GM10248 (cell line): ENCODE results near the gene DHX16.
"Not testable (repeated sequence)": the region's sequence is repeated elsewhere in the genome, so short reads cannot be mapped to it uniquely, and the experiment has no call there.

Experiments
- CTCF ChIA-PET: fragments of 300-600 bp; sonication (Branson Sonifier 250); formaldehyde crosslinking; extraction: SDS; loops from one replicate; lab custom pipeline; 2021; ENCODE audit warnings: antibody characterized with exemption; lab: Yijun Ruan, JAX
- POLR2A ChIA-PET: fragments of 350-650 bp; sonication (Branson Sonifier 250); formaldehyde crosslinking; extraction: SDS; loops from one replicate; lab custom pipeline; 2020; ENCODE audit warnings: antibody characterized with exemption; lab: Yijun Ruan, JAX
- DNase-seq: peaks from one replicate; pipeline ENCODE4 v3.0.0; 2012; ENCODE audit errors: extremely low spot score
- TF ChIP-seq, protein P1 (sequence below): IDR thresholded peaks from 2 replicates; pipeline ENCODE4 v1.5.1; 2012; ENCODE audit warnings: mild to moderate bottlenecking, low read depth; ENCODE audit errors: extremely low read depth, missing control alignments, control extremely low read depth

The DHX16 gene

GRCh38 chr6:30679765-30680535 lies 7.1 kb upstream of the DHX16 start:
- TF ChIP-seq, protein P1, sequence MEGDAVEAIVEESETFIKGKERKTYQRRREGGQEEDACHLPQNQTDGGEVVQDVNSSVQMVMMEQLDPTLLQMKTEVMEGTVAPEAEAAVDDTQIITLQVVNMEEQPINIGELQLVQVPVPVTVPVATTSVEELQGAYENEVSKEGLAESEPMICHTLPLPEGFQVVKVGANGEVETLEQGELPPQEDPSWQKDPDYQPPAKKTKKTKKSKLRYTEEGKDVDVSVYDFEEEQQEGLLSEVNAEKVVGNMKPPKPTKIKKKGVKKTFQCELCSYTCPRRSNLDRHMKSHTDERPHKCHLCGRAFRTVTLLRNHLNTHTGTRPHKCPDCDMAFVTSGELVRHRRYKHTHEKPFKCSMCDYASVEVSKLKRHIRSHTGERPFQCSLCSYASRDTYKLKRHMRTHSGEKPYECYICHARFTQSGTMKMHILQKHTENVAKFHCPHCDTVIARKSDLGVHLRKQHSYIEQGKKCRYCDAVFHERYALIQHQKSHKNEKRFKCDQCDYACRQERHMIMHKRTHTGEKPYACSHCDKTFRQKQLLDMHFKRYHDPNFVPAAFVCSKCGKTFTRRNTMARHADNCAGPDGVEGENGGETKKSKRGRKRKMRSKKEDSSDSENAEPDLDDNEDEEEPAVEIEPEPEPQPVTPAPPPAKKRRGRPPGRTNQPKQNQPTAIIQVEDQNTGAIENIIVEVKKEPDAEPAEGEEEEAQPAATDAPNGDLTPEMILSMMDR: no peak
- CTCF ChIA-PET: interaction anchor here (0.7 to 18.8 kb wide), 30 partner anchors 10 to 400 kb away, joined by 3 to 776 read pairs (median 5); partner anchors contain the start of genes C6orf136, MDC1, MRPS18B and NRM
- POLR2A ChIA-PET: interaction anchor here (1.2 kb wide), 2 partner anchors 43 to 64 kb away, joined by 3 to 7 read pairs; no protein-coding TSS in a partner anchor
- DNase-seq: no peak

- POLR2A ChIA-PET: interaction anchor here (0.6 to 1.2 kb wide), 3 partner anchors 43 to 64 kb away, joined by 4 to 7 read pairs (median 5); no protein-coding TSS in a partner anchor
- TF ChIP-seq, protein P1: peak; percentile 99
- CTCF ChIA-PET: interaction anchor here (0.6 to 18.8 kb wide), 47 partner anchors 9 to 408 kb away, joined by 3 to 776 read pairs (median 4); partner anchors contain the start of genes C6orf136, MDC1, MRPS18B and NRM
- DNase-seq: peak; percentile 84
Observed at GRCh38 chr6:30678964-30679726, 6.3 kb upstream of the DHX16 start.

GRCh38 chr6:30676660-30677285 lies 4.0 kb upstream of the DHX16 start:
- TF ChIP-seq, protein P1: no peak
- no peak for DNase-seq
- CTCF ChIA-PET: interaction anchor here (18.8 kb wide), 1 partner anchor 47 kb away, joined by 776 read pairs; the partner anchor contains the start of genes MDC1 and TUBB
- POLR2A ChIA-PET: no interaction called here

- DNase-seq: no peak
- TF ChIP-seq, protein P1: no peak
- POLR2A ChIA-PET: interaction anchor here (0.5 kb wide), 1 partner anchor 56 kb away, joined by 9 read pairs; no protein-coding TSS in a partner anchor
- CTCF ChIA-PET: interaction anchor here (1.5 to 18.8 kb wide), 5 partner anchors 8 to 188 kb away, joined by 8 to 776 read pairs (median 15); partner anchors contain the start of genes MDC1 and TUBB
Observed at GRCh38 chr6:30670760-30671527, 1.9 kb downstream of the DHX16 start.

- DNase-seq, POLR2A ChIA-PET: not testable (repeated sequence)
- CTCF ChIA-PET: interaction anchor here (0.8 to 6.3 kb wide), 3 partner anchors 12 to 65 kb away, joined by 3 to 29 read pairs (median 4); no protein-coding TSS in a partner anchor
Observed at GRCh38 chr6:30666300-30666699, 6.5 kb downstream of the DHX16 start.

- POLR2A ChIA-PET: no interaction called here
- CTCF ChIA-PET: interaction anchor here (0.8 to 6.3 kb wide), 11 partner anchors 7 to 212 kb away, joined by 3 to 29 read pairs (median 4); partner anchors contain the start of gene DHX16
- TF ChIP-seq, protein P1: no peak
- DNase-seq: no peak
Observed at GRCh38 chr6:30664994-30665767, 7.6 kb downstream of the DHX16 start.

DNA sequence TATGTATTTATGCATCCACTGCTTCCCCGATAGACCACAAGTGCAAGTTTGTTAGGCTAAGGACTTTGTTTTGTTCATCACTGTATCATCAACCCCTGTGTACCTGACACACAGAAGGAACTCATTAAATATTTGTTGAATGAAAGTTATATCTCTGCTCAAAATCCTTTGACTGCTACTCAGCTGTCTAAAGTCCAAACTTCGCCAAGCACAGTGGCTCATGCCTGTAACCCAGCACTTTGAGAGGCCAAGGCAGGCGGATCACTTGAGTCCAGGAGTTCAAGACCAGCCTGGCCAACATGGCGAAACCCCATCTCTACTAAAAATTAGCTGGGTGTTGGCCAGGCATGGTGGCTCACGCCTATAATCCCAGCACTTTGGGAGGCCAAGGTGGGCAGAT lies 14.9 kb downstream of the DHX16 start:
- POLR2A ChIA-PET, DNase-seq: not testable (repeated sequence)
- CTCF ChIA-PET: interaction anchor here (1.0 to 1.6 kb wide), 3 partner anchors 15 to 73 kb away, joined by 4 to 5 read pairs (median 5); partner anchors contain the start of gene DHX16
